Activated CD4-positive, alpha-beta memory T cell treated with anti-CD3 and anti-CD28 coated beads for 36 hours (primary cell): ENCODE measurements around the gene TLCD3B. TPM values are rescaled to one million over a fixed set of nuclear protein-coding genes. Genes with fewer than 3 reads are reported as not detected.

ENCODE experiments used
- CTCF ChIA-PET: fragments of 350-600 bp; sonication (Branson Sonifier 250); formaldehyde crosslinking; loops from one replicate; lab custom pipeline; 2021; ENCODE audit warnings: antibody characterized with exemption, inconsistent platforms; lab: Charles Lee
- POLR2A ChIA-PET: fragments of 350-600 bp; sonication (Branson Sonifier 250); formaldehyde crosslinking; loops from one replicate; lab custom pipeline; 2021; ENCODE audit warnings: antibody characterized with exemption; lab: Charles Lee
- DNase-seq: peaks from one replicate; pipeline ENCODE4 v3.0.0-alpha.2; 2020
- H3K27ac Mint-ChIP-seq: one replicate; pipeline ENCODE4 v1.8.0; 2021; ENCODE audit warnings: mixed read lengths
- H3K27me3 Mint-ChIP-seq: one replicate; pipeline ENCODE4 v1.8.0; 2021; ENCODE audit warnings: mixed read lengths
- H3K36me3 Mint-ChIP-seq: one replicate; pipeline ENCODE4 v1.8.0; 2021; ENCODE audit warnings: mixed read lengths
- H3K4me1 Mint-ChIP-seq: one replicate; pipeline ENCODE4 v1.8.0; 2021; ENCODE audit warnings: low read depth, mixed read lengths
- H3K4me3 Mint-ChIP-seq: one replicate; pipeline ENCODE4 v1.8.0; 2021; ENCODE audit warnings: mild to moderate bottlenecking, mixed read lengths
- H3K9me3 Mint-ChIP-seq: one replicate; pipeline ENCODE4 v1.8.0; 2021; ENCODE audit warnings: mixed read lengths
- intact Hi-C: fragments of 100-400 bp; cut with micrococcal nuclease; formaldehyde crosslinking; loops from one replicate; pipeline ENCODE4 v1.15.1; 2023
- total RNA-seq, 2 experiments: library from RNA; stranded (reverse); gene quantifications; one replicate each; pipeline ENCODE4 v1.2.3, GENCODE V29; 2021

The TLCD3B gene
- total RNA-seq, 2 experiments from 2014 or later: 5.0 TPM

DNA sequence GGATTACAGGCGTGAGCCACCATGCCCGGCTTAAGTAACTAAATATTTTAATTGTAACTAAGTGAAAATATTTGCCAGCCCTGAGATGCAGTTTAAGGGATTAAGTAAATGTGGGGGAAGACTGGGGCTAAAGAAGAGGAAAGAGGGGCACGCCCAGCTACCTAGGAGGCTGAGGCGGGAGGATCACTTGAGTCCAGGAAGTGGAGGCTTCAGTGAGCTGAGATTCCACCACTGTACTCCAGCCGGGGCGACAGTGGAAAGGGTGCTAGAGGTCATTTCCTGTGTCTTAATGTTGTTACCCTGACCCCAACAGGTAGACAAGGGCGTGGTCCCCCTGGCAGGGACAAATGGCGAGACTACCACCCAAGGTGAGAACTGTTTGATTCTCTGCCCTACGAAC is 37.3 kb upstream of the TLCD3B start:
- POLR2A ChIA-PET: no interaction called here
- H3K36me3 Mint-ChIP-seq: peaks cover 69% of the 10 kb centered on the region
- peaks cover 37% of the 10 kb centered on the region for H3K4me1 Mint-ChIP-seq
- H3K9me3 Mint-ChIP-seq: no peaks in the 10 kb centered on the region
- intact Hi-C loops: loop anchor here (5.0 to 10.0 kb wide), 2 partner anchors 261 to 586 kb away; partner anchors contain the start of genes FBRS, MAZ and PRR14
- H3K4me3 Mint-ChIP-seq: peak overlapping the region; percentile 20
- CTCF ChIA-PET: interaction anchor here (4.4 kb wide), 1 partner anchor 24 kb away, joined by 43 read pairs; the partner anchor contains the start of gene TBX6
- DNase-seq: no peak
- peak overlapping the region; percentile 67 for H3K27ac Mint-ChIP-seq
- H3K27me3 Mint-ChIP-seq: no peaks in the 10 kb centered on the region

DNA sequence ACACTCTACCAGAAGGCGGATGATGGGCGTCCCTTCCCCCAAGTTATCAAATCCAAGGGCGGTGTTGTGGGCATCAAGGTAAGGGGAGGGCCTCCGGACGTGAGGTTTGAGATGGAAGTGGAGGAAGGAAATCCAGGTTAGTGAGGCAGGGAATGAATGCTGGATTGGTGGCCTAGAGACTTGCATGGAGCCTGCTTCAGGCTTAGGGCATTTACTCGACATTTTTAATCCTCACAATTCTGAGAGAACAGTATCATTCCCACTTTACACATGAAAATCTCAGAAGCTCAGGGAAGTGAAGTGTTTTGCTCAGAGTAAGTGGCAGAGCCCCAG is 36.5 kb upstream of the TLCD3B start:
- DNase-seq: no peak
- ChIA-PET POLR2A (interaction anchor here (1.5 to 5.3 kb wide), 3 partner anchors 8 to 25 kb away, joined by 7 to 48 read pairs (median 42); partner anchors contain the start of genes PPP4C and TBX6), CTCF (interaction anchor here (2.9 to 4.4 kb wide), 2 partner anchors 8 to 24 kb away, joined by 18 to 43 read pairs; partner anchors contain the start of genes PPP4C and TBX6)
- Mint-ChIP-seq H3K36me3 (peaks cover 67% of the 10 kb centered on the region), H3K4me3 (peak overlapping the region; percentile 97), H3K27ac (peak overlapping the region; percentile 90), H3K9me3 (no peaks in the 10 kb centered on the region), H3K4me1 (peaks cover 37% of the 10 kb centered on the region), H3K27me3 (no peaks in the 10 kb centered on the region)
- intact Hi-C loops: loop anchor here (5.0 to 10.0 kb wide), 2 partner anchors 260 to 587 kb away; partner anchors contain the start of genes FBRS, MAZ and PRR14

DNA sequence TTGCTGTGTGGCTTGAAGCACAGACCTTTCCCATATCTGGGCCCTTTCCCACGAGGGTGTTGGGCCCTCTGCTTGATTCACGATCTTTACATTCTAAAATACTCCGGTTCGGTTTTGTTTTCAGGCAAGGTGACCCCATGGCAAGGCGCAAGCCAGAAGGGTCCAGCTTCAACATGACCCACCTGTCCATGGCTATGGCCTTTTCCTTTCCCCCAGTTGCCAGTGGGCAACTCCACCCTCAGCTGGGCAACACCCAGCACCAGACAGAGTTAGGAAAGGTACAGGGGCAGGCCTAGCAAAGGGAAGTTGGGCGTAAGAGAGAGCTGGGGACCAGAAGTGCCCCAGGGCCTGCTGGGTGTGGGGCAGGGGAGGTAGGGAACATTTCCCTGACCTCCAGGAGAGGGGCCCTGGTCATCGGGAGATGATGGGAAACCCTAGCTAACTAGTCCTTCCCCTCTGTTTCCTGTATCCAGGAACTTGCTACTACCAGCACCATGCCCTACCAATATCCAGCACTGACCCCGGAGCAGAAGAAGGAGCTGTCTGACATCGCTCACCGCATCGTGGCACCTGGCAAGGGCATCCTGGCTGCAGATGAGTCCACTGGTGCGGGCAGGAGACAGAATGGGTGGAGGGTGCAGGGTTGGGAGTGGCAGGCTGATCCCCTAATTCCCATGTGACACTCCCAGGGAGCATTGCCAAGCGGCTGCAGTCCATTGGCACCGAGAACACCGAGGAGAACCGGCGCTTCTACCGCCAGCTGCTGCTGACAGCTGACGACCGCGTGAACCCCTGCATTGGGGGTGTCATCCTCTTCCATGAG is 35.9 kb upstream of the TLCD3B start:
- CTCF ChIA-PET: interaction anchor here (1.0 to 4.4 kb wide), 4 partner anchors 9 to 25 kb away, joined by 3 to 43 read pairs (median 26); partner anchors contain the start of genes PPP4C and TBX6
- H3K4me3 Mint-ChIP-seq: peak overlapping the region; percentile 97
- peaks cover 37% of the 10 kb centered on the region for H3K4me1 Mint-ChIP-seq
- H3K9me3 Mint-ChIP-seq: no peaks in the 10 kb centered on the region
- intact Hi-C loops: loop anchor here (5.0 to 10.0 kb wide), 2 partner anchors 260 to 588 kb away; partner anchors contain the start of genes FBRS, MAZ and PRR14
- POLR2A ChIA-PET: interaction anchor here (1.5 to 5.3 kb wide), 3 partner anchors 8 to 26 kb away, joined by 7 to 48 read pairs (median 42); partner anchors contain the start of genes PPP4C and TBX6
- H3K27ac Mint-ChIP-seq: peak overlapping the region; percentile 90
- no peak for DNase-seq
- H3K36me3 Mint-ChIP-seq: peaks cover 64% of the 10 kb centered on the region
- no peaks in the 10 kb centered on the region for H3K27me3 Mint-ChIP-seq

GRCh38 chr16:30065943-30066760 is 35.1 kb upstream of the TLCD3B start:
- peak overlapping the region; percentile 97 for H3K4me3 Mint-ChIP-seq
- DNase-seq: peak; percentile 60
- H3K4me1 Mint-ChIP-seq: peaks cover 37% of the 10 kb centered on the region
- CTCF ChIA-PET: interaction anchor here (1.0 to 4.4 kb wide), 5 partner anchors 10 to 33 kb away, joined by 3 to 43 read pairs (median 18); partner anchors contain the start of genes PPP4C and TBX6
- H3K27ac Mint-ChIP-seq: peak overlapping the region; percentile 90
- peaks cover 57% of the 10 kb centered on the region for H3K36me3 Mint-ChIP-seq
- POLR2A ChIA-PET: interaction anchor here (0.9 to 5.3 kb wide), 12 partner anchors 9 to 592 kb away, joined by 3 to 48 read pairs (median 8); partner anchors contain the start of genes CORO1A, FBRS, KCTD13 and PPP4C
- H3K9me3 Mint-ChIP-seq: no peaks in the 10 kb centered on the region
- H3K27me3 Mint-ChIP-seq: no peaks in the 10 kb centered on the region
- intact Hi-C loops: loop anchor here (1.0 to 10.0 kb wide), 6 partner anchors 9 to 589 kb away; partner anchors contain the start of genes FBRS, MAZ, PPP4C and PRR14

- Mint-ChIP-seq H3K4me3 (peak within 1 kb of the TSS; percentile 97), H3K36me3 (peaks cover 50% of the 10 kb centered on the region), H3K9me3 (no peaks in the 10 kb centered on the region), H3K27ac (peak within 1 kb of the TSS; percentile 99), H3K27me3 (no peaks in the 10 kb centered on the region), H3K4me1 (peaks cover 34% of the 10 kb centered on the region)
- ChIA-PET CTCF (interaction anchor here (0.7 to 4.4 kb wide), 9 partner anchors 10 to 122 kb away, joined by 3 to 43 read pairs (median 5); partner anchors contain the start of genes PPP4C and TBX6), POLR2A (interaction anchor here (0.7 to 5.3 kb wide), 19 partner anchors 10 to 593 kb away, joined by 3 to 48 read pairs (median 4); partner anchors contain the start of genes CORO1A, FBRS, KCTD13 and MAPK3)
- peak; percentile 98 for DNase-seq
- intact Hi-C loops: loop anchor here (1.0 to 10.0 kb wide), 6 partner anchors 10 to 589 kb away; partner anchors contain the start of genes FBRS, MAZ, PPP4C and PRR14
Observed at GRCh38 chr16:30065102-30065942, 34.3 kb upstream of the TLCD3B start, which contains the start of gene ALDOA. Gene ALDOA, plus strand, starts transcription at chr16:30065760. Its CDS starts 1,138 bp downstream, at chr16:30066898.

GRCh38 chr16:30064729-30065101 is 33.6 kb upstream of the TLCD3B start:
- CTCF ChIA-PET: interaction anchor here (0.7 to 4.4 kb wide), 7 partner anchors 9 to 123 kb away, joined by 3 to 43 read pairs (median 15); partner anchors contain the start of genes PPP4C and TBX6

GRCh38 chr16:30063893-30064728 is 33.0 kb upstream of the TLCD3B start:
- peak; percentile 84 for DNase-seq
- Mint-ChIP-seq H3K27ac (peak overlapping the region; percentile 99), H3K36me3 (peaks cover 38% of the 10 kb centered on the region), H3K4me1 (peaks cover 27% of the 10 kb centered on the region), H3K9me3 (no peaks in the 10 kb centered on the region), H3K27me3 (no peaks in the 10 kb centered on the region), H3K4me3 (peak overlapping the region; percentile 97)
- CTCF ChIA-PET: interaction anchor here (0.8 to 3.6 kb wide), 7 partner anchors 9 to 48 kb away, joined by 3 to 33 read pairs (median 7); partner anchors contain the start of gene TBX6
- intact Hi-C loops: loop anchor here (2.0 to 10.0 kb wide), 2 partner anchors 319 to 591 kb away; partner anchors contain the start of genes FBRS, PRR14 and SEPTIN1
- POLR2A ChIA-PET: interaction anchor here (1.0 to 5.3 kb wide), 4 partner anchors 9 to 122 kb away, joined by 4 to 48 read pairs (median 22); partner anchors contain the start of gene TBX6

More at GRCh38 chr16:30064729-30065101, 33.6 kb upstream of the TLCD3B start:
- Mint-ChIP-seq H3K9me3 (no peaks in the 10 kb centered on the region), H3K27me3 (no peaks in the 10 kb centered on the region), H3K27ac (peak overlapping the region; percentile 99), H3K4me1 (peaks cover 32% of the 10 kb centered on the region), H3K4me3 (peak overlapping the region; percentile 97), H3K36me3 (peaks cover 44% of the 10 kb centered on the region)
- no peak for DNase-seq
- POLR2A ChIA-PET: interaction anchor here (0.7 to 5.3 kb wide), 13 partner anchors 10 to 353 kb away, joined by 3 to 48 read pairs (median 4); partner anchors contain the start of genes CORO1A, MAPK3, PPP4C and TBX6
- intact Hi-C loops: loop anchor here (1.0 to 10.0 kb wide), 6 partner anchors 11 to 590 kb away; partner anchors contain the start of genes FBRS, MAZ, PPP4C and PRR14

DNA sequence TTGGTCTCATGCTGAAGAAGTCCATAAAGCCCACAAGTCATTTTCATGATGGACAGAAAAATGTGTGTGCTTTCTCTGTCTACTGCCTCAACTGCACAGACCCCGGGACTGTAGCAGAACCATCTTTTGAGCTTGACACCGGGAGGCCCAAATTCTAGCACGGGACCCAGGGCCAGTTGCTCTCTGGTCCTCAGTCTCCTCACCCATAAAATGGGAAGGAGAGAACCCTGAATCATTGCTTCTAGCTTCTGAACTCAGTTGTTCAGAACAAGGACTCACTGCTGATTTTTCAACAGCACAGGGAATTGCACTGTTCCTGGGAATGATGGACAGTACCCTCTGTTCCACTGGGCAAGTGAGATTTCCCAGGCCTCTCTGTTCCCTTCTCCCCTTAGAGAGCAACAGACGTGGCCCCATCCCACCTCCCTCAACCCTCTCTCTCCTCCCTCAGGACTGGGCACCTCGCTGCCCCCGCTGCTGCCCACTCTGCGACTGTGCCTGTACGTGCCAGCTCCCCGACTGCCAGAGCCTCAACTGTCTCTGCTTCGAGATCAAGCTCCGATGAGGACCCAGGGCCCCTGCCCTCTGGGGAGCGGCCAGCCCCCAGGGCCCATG is 32.3 kb upstream of the TLCD3B start:
- H3K4me1 Mint-ChIP-seq: peaks cover 20% of the 10 kb centered on the region
- POLR2A ChIA-PET: interaction anchor here (3.2 to 5.3 kb wide), 2 partner anchors 9 to 28 kb away, joined by 35 to 48 read pairs; partner anchors contain the start of gene TBX6
- H3K9me3 Mint-ChIP-seq: no peaks in the 10 kb centered on the region
- no peaks in the 10 kb centered on the region for H3K27me3 Mint-ChIP-seq
- peaks cover 31% of the 10 kb centered on the region for H3K36me3 Mint-ChIP-seq
- peak overlapping the region; percentile 99 for H3K27ac Mint-ChIP-seq
- DNase-seq: no peak
- intact Hi-C loops: loop anchor here (10.0 kb wide), 1 partner anchor 591 kb away; the partner anchor contains the start of genes FBRS and PRR14
- H3K4me3 Mint-ChIP-seq: peak overlapping the region; percentile 97
- CTCF ChIA-PET: interaction anchor here (0.6 to 3.6 kb wide), 7 partner anchors 8 to 851 kb away, joined by 3 to 33 read pairs (median 7); partner anchors contain the start of gene TBX6
